HG03565 (cell line): ENCODE results near the gene PLEKHM1.
"Not testable (repeated sequence)": the region's sequence is repeated elsewhere in the genome, so short reads cannot be mapped to it uniquely, and the experiment has no call there.

Experiments used
- ATAC-seq: cut with Tn5 transposase; IDR thresholded peaks from one replicate; pipeline ENCODE4 v1.9.1; 2021; ENCODE audit warnings: mild to moderate bottlenecking, moderate library complexity; ENCODE audit not compliant: unreplicated experiment

The PLEKHM1 gene

DNA sequence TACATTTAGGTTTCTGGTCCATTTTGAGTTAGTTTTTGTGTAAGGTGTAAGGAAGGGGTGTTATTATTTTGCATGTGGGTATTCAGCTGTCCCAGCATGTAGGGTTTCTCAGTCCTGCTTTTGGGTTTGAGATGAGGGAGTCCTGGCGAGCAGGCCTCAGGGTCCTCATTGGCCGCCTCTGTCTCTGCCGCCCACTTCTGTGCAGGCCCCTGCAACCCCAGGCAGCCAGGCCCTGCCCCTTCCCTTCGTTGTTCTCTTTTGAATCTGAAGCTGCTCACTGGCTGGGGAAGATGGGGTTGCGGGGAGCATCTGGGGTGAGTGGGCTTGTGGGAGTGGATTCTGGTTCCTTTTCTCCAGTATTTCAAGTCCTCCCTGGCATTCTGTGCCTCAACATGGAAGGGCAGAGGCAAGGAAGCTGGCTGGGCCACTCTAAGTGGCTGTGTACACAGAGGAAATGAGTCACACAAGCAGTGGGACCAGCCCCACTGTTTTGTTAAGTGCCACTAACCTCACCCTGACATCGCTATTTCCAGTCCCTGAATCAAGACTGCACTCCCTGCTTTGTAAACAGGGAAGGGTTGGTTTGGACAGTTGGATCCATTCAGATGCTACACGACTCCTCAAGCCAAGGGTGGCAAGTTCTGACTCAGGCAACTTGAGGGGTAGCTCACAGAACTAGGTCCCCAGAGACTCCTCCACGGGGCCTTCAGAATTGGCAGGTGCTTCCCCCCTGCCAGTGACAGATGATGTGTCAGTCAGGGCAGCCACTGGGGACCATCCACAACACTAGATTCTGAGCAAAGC lies 28.8 kb downstream of the PLEKHM1 start:
- peak; percentile 75 for ATAC-seq

DNA sequence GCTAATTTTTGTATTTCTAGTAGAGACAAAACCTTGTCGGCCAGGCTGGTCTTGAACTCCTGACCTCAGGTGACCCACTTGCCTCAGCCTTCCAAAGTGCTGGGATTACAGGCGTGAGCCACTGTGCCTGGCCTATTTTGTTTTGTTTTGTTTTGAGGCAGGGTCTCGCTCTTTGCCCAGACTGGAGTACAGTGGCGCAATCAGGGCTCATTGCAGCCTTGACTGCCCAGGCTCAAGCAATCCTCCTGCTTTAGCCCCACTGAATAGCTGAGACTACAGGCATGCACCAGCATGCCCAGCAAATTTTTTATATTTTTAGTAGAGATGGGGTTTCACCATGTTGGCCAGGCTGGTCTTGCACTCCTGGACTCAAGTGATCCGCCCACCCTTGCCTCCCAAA lies 30.1 kb downstream of the PLEKHM1 start:
- not testable (repeated sequence) for ATAC-seq

DNA sequence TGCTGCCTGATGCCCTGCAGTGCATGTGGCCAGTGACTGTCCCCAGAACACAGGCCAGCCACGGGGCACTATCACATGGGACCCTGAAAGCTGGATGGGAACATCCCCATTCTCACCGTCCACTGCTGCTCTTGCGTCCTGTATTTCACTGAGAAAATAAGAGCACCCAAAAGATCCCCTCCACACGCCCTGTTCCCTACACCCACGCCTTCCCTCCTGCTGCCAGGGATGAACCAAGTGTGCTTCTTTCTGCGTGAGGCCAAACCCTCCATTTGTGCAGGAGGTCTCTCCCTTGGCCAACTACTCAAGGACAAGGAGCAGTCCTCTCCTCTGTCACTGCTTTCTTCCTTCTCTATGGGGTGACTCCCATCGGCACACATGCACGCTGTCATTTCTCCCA lies 36.2 kb downstream of the PLEKHM1 start:
- ATAC-seq = not testable (repeated sequence)

DNA sequence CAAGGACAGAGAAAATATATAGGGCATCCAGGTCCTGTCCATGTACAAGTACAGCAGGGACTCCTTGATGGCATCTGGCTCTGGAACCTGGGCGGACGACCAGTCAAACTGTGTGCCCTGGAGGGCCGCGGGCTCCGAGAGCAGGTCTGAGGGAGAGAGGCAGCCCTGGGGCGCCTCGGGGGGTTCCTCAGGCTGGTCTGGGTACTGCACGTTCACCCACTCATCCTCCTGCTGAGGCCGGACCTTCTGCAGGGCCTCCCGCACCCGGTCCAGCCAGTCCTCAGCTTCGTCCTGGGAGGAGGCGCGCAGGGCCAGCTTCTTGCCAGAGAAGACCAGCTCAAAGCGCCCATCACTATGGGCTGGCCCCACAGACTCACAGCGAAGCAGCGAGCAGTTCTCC lies 36.8 kb downstream of the PLEKHM1 start:
- ATAC-seq = not testable (repeated sequence)

DNA sequence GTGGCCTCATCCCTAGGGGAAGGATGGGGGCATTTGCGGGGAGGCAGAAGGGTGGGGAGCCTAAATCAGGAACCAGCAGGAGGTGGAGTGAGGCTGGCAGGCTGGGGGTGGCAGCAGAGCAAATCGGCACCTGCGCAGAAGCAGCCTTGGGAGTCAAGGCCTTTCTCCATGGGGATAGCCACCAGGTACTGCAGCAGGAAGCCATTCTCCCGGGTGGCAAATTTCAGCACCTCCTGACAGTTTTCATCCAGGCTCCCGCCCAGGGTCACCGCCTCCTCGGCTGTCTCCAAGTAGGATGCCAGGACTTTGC lies 37.3 kb downstream of the PLEKHM1 start:
- not testable (repeated sequence) for ATAC-seq

DNA sequence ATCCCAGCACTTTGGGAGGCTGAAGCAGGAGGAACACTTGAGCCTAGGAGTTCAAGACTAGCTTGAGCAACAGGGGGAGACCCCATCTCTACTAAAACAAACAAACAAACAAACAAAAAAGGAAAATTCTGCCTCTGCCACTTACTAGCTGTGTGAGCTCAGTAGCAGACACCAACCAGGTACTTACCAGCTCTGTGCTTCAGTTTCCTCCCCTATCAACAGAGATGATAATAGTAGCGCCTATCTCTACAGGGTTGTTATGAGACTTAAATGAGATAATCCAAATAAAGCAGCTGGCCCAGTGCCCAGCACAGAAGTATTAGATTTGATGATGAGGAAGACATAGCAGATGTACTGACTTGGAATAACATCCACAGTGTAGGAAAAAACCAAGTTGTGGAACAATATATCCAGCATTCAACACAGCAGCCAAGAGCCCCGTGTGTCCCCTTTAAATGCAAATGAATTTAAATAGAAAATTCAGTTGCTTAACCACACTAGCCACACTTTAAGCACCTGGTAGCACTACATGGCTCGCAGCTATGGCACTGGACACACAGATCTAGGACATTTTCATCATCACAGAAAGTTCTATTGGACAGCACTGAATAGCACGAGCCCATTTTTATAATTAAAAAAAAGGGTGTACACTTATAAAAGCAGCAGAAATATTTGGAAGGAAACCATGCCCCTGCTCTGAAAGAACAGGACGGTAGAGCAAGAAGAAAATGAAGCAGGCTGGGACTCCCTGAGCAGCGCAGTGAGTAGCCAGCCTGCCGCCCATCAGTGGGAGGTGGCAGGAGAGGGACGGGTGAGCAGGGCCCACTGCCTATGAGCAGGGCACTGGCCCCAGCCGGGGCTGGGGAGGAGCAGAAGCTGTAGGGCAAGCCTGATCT lies 37.9 kb downstream of the PLEKHM1 start:
- not testable (repeated sequence) for ATAC-seq

DNA sequence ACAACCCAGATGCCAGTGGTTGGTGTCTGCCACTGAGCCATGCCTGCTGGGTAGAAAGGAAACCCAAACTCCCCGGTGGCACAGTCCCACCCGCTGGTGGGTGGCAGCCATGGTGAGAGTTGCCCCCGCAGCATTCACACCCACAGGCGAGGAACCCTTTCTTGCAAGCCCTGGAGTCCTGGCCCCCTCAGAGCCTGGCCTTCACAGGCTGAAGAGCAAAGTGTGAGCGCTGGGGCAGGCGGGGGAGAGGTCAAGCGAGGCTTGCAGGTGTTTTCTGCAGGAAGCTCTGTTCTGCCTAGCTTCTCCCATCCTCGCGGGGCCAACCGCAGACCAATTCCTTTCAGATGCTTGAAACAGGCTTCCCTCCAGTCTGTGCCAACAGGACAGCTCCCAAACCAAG lies 38.9 kb downstream of the PLEKHM1 start:
- ATAC-seq = not testable (repeated sequence)

DNA sequence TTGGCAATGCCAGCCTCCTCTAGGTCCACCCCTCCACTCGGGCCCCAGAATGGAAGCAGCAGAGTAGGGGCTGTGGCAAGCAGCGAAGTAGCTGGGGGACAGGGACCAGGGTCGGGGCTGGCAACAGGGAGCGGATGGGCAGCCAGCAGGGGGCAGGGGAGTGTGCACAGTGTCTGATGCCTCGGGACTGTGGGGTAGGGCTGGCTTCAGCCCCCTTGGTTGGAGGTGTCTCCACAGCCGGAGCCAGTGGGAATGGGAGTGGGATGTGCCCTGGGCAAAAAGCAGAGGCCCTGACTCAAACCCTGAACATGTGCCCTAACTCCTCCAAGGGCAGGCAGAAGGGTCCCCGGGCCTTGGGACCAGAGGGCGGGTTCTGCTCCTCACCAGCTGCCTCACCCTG lies 39.4 kb downstream of the PLEKHM1 start:
- no peak for ATAC-seq

DNA sequence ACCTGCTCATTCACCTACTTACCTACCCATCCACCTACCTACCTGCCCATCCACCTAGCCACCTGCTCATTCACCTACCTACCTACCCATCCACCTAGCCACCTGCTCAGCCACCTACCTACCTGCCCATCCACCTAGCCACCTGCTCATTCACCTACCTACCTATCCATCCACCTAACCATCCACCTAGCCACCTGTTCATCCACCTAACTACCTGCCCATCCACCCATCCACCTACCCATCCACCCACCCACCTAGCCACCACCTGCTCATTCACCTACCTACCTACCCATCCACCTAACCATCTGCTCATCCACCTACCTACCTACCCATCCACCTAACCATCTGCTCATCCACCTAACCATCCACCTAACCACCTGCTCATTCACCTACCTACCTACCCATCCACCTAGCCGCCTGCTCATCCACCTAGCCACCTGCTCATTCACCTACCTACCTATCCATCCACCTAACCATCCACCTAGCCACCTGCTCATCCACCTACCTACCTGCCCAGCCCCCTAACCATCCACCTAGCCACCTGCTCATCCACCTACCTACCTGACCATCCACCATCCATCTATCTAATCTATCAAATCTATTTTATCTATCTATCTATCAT lies 40.7 kb downstream of the PLEKHM1 start:
- not testable (repeated sequence) for ATAC-seq

DNA sequence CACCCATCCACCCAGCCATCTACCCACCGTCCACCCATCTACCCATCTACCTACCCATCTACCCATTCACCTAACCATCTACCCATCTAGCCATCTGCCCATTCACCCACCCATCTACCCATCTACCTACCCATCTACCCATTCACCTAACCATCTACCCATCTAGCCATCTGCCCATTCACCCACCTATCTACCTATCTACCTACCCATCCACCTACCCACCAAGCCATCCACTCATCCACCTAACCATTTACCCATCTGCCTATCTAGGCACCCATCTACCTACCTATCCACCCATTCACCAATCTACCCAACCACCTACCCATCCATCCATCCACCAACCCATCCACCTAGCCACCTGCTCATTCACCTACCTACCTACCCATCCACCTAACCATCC lies 41.3 kb downstream of the PLEKHM1 start:
- ATAC-seq = not testable (repeated sequence)

DNA sequence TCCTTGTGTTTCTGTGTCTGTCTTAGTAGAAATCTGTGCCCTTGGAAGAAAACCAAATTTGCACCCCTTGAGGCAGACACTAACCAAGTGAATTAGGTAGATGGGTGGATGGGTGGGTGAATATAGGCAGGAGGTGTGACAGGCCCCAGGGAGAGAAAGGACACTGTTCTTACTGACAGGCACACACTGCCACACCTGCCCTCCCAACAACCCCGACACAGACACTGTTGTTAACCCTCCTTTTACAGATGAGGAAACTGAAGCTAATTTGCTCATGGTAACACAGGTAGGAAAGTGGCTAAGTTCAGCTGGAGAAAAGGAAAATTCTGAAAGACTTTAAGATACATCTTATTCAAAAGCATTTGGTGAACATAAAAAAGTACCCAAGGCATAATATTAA lies 42.0 kb downstream of the PLEKHM1 start:
- not testable (repeated sequence) for ATAC-seq

DNA sequence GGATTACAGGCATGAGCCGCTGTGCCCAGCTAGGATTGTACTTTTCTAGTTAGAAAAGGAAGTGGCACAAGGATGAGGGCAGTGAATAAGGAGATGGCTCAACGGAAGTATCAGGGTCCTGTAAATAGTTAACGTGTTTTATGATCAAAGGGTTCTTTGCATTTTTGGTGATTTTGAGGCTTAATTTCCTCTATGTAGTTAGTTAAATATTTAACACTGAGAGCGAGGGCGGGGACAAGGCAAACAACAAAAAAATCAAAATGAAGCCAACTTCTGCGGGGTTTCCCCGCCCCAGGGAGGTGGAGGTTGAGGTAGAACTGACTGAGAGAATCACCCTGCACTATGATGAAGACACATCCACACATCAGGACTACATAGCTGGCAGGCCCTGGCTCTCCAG lies 42.5 kb downstream of the PLEKHM1 start:
- ATAC-seq = not testable (repeated sequence)

DNA sequence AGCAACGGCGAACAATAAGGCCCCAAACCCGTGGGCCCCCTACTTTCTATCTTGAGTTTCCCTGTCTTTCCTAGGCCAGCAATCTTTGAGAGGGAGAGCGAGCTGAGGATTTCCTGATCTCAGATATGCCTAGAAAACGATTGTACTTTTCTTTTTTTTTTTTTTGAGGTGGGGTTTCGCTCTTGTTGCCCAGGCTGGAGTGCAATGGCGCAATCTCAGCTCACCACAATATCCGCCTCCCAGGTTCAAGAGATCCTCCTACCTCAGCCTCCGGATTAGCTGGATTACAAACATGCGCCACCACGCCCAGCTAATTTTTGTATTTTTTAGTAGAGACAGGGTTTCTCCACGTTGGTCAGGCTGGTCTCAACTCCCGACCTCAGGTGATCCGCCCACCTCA lies 42.9 kb downstream of the PLEKHM1 start:
- ATAC-seq = not testable (repeated sequence)

DNA sequence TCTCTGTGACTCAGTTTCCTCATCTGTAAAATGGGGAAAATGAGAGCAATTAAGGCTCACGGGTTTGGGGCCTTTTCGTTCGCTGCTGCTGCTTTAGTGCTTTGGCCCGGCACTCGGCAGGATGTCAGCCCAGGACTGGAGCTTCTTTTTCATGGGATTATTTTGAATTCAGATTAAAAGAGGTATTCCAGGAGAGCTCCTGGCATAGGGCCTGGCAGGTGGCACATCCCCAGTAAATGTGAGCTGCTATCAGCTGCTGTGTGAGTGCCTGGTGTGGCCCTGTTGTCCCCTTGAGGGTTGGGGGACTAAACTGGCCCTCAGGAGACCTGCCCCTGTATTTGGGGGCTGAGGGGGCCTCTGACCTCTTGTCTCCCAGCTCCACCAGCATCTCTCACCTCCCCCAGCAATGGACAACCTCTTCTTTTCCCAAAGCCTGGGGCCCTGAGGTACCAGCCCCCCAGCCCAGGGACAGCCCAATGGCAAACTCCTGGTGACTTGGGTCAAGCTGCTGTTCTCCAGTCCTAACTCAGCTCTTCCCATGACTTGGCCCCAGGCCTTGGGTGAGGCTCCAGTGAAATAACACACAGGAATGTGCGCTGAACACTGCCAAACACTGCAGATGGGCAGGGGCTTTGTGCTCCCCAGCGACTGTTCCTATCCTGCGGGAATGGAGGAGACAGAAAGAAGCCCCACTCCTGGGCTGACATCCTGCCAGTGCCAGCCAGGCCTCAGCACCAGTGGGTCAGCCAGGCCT lies 43.5 kb downstream of the PLEKHM1 start:
- ATAC-seq = not testable (repeated sequence)

DNA sequence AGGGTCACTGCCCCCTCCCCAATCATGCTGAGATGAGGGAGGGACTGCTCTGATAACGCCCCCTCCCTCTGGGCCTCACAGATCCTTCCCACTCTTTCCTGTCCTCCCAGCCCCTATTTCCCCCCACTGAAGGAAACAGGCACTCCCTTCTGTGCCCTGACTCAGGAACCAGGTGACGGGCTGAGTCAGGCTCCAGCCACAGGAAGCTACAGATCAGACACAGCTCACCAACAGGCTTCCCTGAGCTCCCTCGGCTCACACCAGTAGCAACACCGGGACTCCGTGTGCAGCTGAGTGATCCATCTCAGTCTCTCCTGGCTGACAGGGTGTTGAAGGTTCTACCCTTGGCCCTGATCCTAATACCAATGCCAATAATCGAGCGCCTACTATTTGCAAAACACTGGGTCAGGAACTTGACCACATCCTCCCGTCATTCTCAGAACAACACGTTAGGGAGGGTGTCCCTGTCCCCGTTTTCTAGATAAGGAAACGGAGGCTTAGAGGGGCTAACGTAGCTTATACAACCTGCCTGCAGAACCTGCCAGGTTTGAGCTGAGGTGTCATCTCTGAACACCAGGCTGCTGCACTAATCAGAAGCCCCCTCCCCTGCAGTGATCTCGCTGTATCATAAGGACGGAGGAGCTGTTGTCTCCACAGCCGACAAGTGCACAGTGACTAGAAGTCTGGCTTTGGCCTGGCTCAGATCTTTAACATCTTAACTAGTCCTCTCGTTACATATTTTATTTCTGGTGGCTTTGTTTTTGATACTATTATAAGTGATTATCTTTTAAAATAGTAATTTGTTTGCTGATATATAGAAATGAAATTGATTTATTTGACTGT lies 44.4 kb downstream of the PLEKHM1 start:
- not testable (repeated sequence) for ATAC-seq

DNA sequence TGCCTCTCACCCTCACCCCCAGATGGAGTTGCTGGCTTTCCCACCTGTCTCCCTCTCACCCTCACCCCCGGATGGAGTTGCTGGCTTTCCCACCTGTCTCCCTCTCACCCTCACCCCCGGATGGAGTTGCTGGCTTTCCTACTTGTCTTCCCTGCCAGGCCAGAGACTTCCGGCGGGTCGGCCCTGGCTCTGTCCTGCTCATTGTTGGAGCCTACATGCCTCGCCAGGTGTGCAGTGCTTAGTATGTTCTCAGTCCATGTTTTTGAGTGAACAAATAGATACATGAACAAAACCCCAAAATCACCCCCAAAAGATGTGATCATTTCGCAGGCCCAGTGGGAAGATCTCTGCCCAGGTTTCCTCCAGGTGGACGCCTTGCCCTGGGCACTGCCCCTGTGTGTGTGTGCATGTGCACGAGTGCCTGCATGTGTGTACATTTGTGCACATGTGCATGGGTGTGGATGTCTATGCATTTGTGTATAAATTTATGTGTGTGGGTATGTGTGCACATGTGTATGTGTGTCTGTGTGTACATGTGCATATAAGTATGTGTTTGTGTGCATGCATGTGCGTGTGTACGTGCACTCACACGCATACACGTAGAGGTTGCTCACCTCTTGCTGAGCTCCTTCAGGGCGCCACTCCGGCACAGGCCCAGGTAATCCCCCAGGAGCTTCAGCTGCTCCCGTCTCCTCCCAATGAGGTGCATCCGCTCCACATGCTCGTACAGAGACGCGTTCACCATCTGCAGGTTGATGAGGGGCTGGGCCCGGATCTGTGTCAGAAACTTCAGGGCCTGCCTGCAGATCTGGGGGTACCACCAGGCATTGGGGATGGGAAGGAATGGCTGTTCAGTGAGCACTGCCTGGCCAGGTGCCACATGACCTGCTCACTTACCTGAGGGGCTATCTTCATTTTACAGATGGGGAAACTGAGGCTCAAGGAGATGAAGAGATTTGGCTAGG lies 45.4 kb downstream of the PLEKHM1 start:
- ATAC-seq = not testable (repeated sequence)

DNA sequence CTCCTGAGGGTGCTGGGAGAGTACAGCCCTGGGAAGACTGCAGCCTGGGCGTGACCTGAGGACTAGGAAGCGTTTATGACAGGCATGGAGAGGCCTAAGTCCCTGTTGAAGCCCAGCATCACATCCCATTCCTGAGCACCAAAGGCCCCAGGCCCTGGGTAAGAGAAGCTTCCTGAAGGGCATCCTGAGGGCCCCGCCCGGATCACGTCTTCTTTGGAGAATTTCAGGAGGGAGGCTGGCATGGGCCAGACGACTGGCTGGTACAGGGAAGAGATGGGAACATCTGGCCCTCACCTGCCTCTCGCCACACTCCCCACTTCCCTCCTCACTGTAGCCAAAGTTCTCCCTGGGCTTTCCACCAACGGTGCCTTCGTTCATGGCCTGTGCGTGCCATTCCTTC lies 46.2 kb downstream of the PLEKHM1 start:
- ATAC-seq = not testable (repeated sequence)

DNA sequence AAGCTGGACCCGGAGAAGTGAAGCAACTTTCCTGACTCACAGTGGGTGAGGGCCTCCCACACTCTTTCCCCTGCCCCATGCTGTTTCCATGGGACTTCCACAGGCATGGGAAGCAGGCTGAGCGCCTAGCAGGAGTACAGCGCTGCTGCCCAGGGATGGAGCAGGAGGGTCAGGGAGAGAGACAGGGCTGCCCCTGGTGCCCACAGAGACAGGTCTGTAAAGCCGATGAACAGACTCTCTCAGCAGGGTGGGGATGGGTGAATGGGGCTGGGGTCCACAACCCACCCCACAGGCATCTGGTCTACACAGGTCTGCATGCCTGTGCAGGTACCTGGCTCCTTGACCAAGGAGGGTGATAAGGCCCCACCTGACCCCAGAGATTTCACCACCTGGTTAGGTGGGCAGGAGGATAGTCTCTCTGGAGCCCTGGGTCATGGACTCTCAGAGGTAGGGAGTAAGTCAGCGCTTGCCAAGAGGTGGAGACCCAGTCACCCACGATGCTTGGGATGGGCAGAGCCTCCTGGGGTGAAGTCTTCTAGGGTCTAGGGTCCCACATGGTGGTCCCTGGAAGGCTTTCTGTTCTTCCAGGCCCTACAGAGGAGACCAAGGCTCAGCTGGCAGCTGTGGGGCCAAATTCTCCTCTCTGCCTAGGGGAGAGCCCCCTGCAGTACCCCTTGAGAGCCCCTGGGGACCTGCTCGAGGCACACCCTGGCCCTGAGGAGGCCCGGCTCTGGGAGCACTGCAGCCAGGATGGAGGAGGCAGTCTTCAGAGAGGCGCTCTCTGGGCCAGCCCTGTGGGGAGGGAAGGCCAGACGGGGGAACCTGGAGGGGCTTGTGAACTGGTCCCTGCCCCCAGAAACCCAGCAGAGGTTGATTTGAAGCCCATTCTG lies 46.9 kb downstream of the PLEKHM1 start:
- ATAC-seq = not testable (repeated sequence)
